NB4 (cell line): Measurements from ENCODE around the gene S100A1.

ENCODE experiments used
- CTCF ChIP-seq: IDR thresholded peaks from one replicate; pipeline ENCODE4 v1.5.1; 2012; ENCODE audit warnings: low read depth, low read length
- MAX ChIP-seq: IDR thresholded peaks from 2 replicates; pipeline ENCODE4 v1.6.1; 2011; ENCODE audit warnings: low read depth, low read length
- MYC ChIP-seq: IDR thresholded peaks from 2 replicates; pipeline ENCODE4 v1.6.1; 2011; ENCODE audit warnings: low read depth, low read length
- POLR2A ChIP-seq: IDR thresholded peaks from 2 replicates; pipeline ENCODE4 v1.6.1; 2011; ENCODE audit warnings: mild to moderate bottlenecking; ENCODE audit not compliant: insufficient read length; ENCODE audit errors: extremely low read depth

GRCh38 chr1:153659175-153659534, 30.9 kb downstream of the S100A1 start:
- TF ChIP-seq CTCF (no peak), POLR2A (no peak), MAX (no peak), MYC (no peak)
